Fibroblast of mammary gland (primary cell): ENCODE results near the gene TOP3B.

Experiments
- DNase-seq: peaks from one replicate; pipeline ENCODE4 v3.0.0-alpha.2; 2010; ENCODE audit warnings: low read depth
- H3K4me3 ChIP-seq: 2 replicates; pipeline ENCODE4 v1.5.1; 2011; ENCODE audit warnings: low read depth, mild to moderate bottlenecking, low read length, moderate library complexity; ENCODE audit not compliant: control insufficient read depth
- TF ChIP-seq, protein P1 (sequence below): conservative IDR thresholded peaks from 2 replicates; pipeline ENCODE4 v1.5.1; 2011; ENCODE audit warnings: low read depth, low read length, inconsistent platforms; ENCODE audit not compliant: control insufficient read depth, insufficient read depth

TOP3B gene

DNA sequence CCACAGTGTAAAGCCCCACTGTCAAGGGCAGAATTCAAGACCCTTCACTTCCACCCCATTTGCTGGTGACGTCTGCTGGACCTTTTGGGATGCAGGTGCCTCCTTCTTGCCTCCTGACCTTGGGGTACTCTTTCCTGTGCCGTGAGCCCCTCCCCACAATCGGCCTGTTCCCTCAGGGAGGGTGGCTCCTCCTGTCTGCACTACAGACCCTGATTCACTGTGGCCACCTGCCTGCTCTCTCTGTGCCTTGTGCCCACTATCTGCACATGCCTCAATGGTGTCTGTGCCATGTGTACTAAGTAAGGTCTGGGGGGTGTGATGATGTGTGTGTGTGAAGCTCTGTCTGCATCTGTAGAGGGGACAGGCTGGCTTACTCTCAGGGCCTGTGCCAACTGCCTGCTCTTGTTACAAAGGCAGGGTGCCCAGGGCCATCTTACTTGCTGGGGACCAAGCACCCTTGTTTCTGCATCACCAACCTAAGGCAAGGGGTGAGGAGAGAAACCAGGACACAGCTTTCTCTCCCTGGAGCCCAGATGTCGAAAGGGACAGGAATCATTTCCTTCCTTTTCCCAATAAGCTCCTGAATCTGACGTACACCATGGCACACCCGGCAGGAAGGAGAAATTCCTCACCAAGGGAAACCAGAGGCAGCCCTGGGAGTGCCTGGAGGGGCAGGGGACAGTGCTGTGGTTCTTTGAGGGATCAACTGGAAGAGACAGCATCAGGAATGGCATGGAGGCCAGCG, 33.6 kb downstream of the TOP3B start:
- TF ChIP-seq, protein P1, sequence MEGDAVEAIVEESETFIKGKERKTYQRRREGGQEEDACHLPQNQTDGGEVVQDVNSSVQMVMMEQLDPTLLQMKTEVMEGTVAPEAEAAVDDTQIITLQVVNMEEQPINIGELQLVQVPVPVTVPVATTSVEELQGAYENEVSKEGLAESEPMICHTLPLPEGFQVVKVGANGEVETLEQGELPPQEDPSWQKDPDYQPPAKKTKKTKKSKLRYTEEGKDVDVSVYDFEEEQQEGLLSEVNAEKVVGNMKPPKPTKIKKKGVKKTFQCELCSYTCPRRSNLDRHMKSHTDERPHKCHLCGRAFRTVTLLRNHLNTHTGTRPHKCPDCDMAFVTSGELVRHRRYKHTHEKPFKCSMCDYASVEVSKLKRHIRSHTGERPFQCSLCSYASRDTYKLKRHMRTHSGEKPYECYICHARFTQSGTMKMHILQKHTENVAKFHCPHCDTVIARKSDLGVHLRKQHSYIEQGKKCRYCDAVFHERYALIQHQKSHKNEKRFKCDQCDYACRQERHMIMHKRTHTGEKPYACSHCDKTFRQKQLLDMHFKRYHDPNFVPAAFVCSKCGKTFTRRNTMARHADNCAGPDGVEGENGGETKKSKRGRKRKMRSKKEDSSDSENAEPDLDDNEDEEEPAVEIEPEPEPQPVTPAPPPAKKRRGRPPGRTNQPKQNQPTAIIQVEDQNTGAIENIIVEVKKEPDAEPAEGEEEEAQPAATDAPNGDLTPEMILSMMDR = no peak
- H3K4me3 ChIP-seq = no peak overlapping the region
- no peak for DNase-seq

- no peak overlapping the region for H3K4me3 ChIP-seq
- TF ChIP-seq, protein P1 = no peak
- DNase-seq = no peak
Observed at GRCh38 chr22:21948390-21948789, 34.2 kb downstream of the TOP3B start.

DNA sequence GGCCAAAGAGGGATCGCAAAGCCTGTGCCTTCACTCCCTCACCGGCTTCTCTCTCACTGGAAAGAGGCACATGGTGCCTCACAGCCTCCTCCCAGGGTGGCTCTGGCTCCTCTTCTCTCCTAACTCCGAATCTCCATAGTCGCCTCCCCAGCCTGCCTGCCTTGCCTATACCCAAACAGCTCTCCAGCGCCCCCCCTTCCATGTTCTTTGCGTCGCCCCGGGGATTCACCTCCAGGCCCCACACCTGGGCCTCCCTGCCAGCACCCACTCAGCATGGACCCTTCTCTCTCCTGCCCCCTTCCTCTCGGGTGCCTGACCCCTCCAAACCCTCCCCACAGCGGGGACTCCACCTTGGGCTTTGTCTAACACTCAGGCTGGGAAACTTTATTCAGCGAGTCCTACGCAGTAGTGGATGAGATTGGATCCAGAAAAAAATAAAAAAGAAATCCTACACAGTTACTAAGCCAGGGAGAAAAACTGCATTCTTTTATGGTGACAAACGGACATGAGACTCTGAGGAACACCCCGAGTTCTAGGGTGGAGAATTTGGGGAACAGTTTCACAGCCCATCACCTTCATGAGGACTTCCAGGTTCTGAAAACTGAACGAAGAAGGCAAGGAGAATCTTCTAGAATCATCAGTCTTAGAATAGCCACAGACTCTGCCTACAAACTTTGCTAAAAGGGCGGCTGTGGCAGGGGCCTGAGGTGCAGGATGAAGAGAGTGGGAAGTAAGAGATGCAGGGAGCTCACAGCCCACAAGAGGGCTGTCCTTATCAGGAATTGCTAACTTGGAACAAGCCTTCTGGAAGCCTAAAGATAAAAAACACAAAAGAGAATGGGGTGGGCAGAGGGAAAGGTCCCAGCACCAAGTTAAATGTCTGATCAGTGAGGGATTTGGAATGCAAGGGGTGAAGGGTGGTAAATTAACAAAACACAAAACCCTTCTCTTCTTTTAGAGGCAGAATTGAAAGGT, 35.3 kb downstream of the TOP3B start:
- peak; percentile 63 for DNase-seq
- TF ChIP-seq, protein P1 = peak; percentile 71
- no peak overlapping the region for H3K4me3 ChIP-seq

- H3K4me3 ChIP-seq = no peak overlapping the region
- DNase-seq = no peak
- TF ChIP-seq, protein P1 = no peak
Observed at GRCh38 chr22:21946262-21946925, 36.2 kb downstream of the TOP3B start.

DNA sequence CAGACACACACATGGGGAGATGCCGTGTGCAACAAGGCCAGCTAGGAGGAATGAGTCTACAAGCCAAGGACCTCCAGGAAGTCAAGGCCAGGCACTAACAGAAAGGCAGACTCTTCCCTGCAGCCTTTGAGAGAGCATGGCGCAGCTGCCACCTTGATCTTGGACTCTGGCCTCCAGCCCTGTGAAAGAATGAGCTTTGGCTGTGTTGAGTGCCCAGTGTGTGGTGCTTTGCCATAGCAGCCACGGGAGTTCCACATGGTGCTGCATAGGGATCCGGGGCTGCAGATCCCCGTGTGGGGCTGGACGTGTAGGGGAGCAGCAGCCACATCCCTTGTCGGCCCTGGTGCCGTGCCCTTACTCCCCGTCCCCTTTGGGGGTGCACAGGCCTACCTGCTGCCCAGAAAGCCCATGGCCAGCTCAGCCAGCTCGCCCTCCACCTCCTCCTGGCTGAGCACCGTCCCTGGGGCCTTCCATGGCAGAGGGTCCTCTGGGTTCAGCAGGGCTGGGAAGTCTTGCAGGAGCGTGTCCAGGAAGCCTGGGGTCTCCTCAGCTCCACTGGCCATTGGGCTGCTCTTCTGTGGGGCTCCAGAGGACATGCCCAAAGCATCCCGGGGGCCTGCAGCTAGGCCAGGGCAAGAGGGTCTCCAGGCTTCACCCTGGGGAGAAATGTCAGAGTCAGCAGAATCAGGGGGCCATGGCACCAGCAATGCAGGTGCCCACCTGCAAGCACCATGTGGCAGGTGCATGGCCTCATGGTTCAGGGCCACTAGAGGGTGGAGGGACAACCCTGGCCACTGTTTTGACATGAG, 36.9 kb downstream of the TOP3B start:
- no peak for DNase-seq
- TF ChIP-seq, protein P1 = no peak
- H3K4me3 ChIP-seq = no peak overlapping the region

DNA sequence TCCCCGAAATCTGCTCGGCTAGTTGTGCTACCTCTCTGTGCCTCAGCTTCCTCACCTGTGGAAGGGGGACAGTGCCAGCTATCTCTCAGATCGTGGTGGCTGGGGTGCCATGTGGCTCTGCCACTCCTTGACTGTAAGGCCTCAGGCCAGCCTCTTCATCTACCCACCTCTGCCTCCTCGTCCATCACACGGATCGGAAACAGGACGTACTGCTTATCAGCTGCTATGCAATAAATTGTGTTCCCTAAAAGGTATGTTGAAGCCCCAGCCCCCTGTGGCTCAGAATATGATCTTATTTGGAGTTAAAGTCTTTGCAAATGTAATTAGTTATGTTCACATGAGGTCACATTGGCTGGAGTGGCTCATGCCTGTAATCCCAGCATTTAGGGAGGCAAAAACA, 37.7 kb downstream of the TOP3B start:
- no peak overlapping the region for H3K4me3 ChIP-seq
- no peak for DNase-seq
- TF ChIP-seq, protein P1 = no peak
